ENCODE results near the gene TRMT1L.

Gene TRMT1L

GRCh38 chr1:185137896-185138545 lies 18.7 kb downstream of the TRMT1L start:
- H3K27ac ChIP-seq = no peak overlapping the region
- no peaks in the 10 kb centered on the region for H3K4me1 ChIP-seq
- no peak overlapping the region for H3K4me2 ChIP-seq
- H3K4me3 ChIP-seq = no peak overlapping the region
- peaks cover 0 to 8% (median 3%) of the 10 kb centered on the region in 11 experiments; a peak in 14 of 22 replicates for H3K9me3 ChIP-seq (replicated peaks in 1 of 11)
- no peaks in the 10 kb centered on the region for H4K20me1 ChIP-seq
- no peak overlapping the region for H3K9ac ChIP-seq
- H3K36me3 ChIP-seq = peaks cover 48 to 93% (median 65%) of the 10 kb centered on the region in 11 experiments
- TF ChIP-seq Cebpa-rat (IDR thresholded peaks at IDR 0.05) = no peak
- H3K27me3 ChIP-seq = no peaks in the 10 kb centered on the region; a peak in 1 of 22 replicates

- Histone ChIP-seq H3K4me1 (no peaks in the 10 kb centered on the region), H3K4me3 (no peak overlapping the region), H3K9me3 (replicated peaks in 1 of 11) (peaks cover 3 to 17% (median 12%) of the 10 kb centered on the region in 11 experiments; a peak in 15 of 22 replicates), H3K4me2 (no peak overlapping the region), H3K36me3 (peaks cover 50 to 91% (median 71%) of the 10 kb centered on the region in 11 experiments), H3K27ac (no peak overlapping the region), H4K20me1 (no peaks in the 10 kb centered on the region), H3K27me3 (no peaks in the 10 kb centered on the region), H3K9ac (no peak overlapping the region)
- TF ChIP-seq Cebpa-rat (IDR thresholded peaks at IDR 0.05) = no peak
Observed at GRCh38 chr1:185132534-185132933, 24.2 kb downstream of the TRMT1L start.

- Histone ChIP-seq H3K4me3 (no peak overlapping the region), H3K4me1 (no peaks in the 10 kb centered on the region), H4K20me1 (no peaks in the 10 kb centered on the region), H3K27ac (no peak overlapping the region), H3K9me3 (replicated peaks in 1 of 11) (peaks cover 3 to 17% (median 12%) of the 10 kb centered on the region in 11 experiments; a peak in 15 of 22 replicates), H3K36me3 (peaks cover 59 to 93% (median 76%) of the 10 kb centered on the region in 11 experiments), H3K27me3 (no peaks in the 10 kb centered on the region), H3K9ac (no peak overlapping the region), H3K4me2 (no peak overlapping the region)
- no peak for TF ChIP-seq Cebpa-rat (IDR thresholded peaks at IDR 0.05)
Observed at GRCh38 chr1:185129708-185130107, 27.0 kb downstream of the TRMT1L start.

GRCh38 chr1:185112356-185112755 lies 44.4 kb downstream of the TRMT1L start:
- H3K9me3 ChIP-seq (replicated peaks in 1 of 11) = peaks cover 15 to 24% (median 19%) of the 10 kb centered on the region in 11 experiments
- no peaks in the 10 kb centered on the region for H3K4me1 ChIP-seq
- TF ChIP-seq Cebpa-rat (IDR thresholded peaks at IDR 0.05) = no peak
- no peak overlapping the region for H3K4me2 ChIP-seq
- no peak overlapping the region for H3K27ac ChIP-seq
- H4K20me1 ChIP-seq = no peaks in the 10 kb centered on the region
- H3K4me3 ChIP-seq = no peak overlapping the region
- H3K27me3 ChIP-seq = no peaks in the 10 kb centered on the region
- no peak overlapping the region for H3K9ac ChIP-seq
- peaks cover 0 to 21% (median 9%) of the 10 kb centered on the region in 11 experiments; a peak in 14 of 22 replicates for H3K36me3 ChIP-seq

GRCh38 chr1:185111873-185112272 lies 44.9 kb downstream of the TRMT1L start:
- Histone ChIP-seq H3K9ac (no peak overlapping the region), H3K9me3 (replicated peaks in 1 of 11) (peaks cover 17 to 29% (median 24%) of the 10 kb centered on the region in 11 experiments), H3K27me3 (no peaks in the 10 kb centered on the region), H4K20me1 (no peaks in the 10 kb centered on the region), H3K4me1 (no peaks in the 10 kb centered on the region), H3K27ac (no peak overlapping the region), H3K36me3 (peaks cover 0 to 16% (median 5%) of the 10 kb centered on the region in 11 experiments; a peak in 11 of 22 replicates), H3K4me2 (no peak overlapping the region), H3K4me3 (no peak overlapping the region)
- no peak for TF ChIP-seq Cebpa-rat (IDR thresholded peaks at IDR 0.05)

GRCh38 chr1:185110145-185110544 lies 46.6 kb downstream of the TRMT1L start:
- no peaks in the 10 kb centered on the region for H3K27me3 ChIP-seq
- no peak overlapping the region for H3K4me3 ChIP-seq
- H3K4me2 ChIP-seq = no peak overlapping the region
- no peaks in the 10 kb centered on the region for H4K20me1 ChIP-seq
- no peaks in the 10 kb centered on the region for H3K4me1 ChIP-seq
- H3K9me3 ChIP-seq (replicated peaks in 1 of 11) = peaks cover 17 to 37% (median 29%) of the 10 kb centered on the region in 11 experiments
- TF ChIP-seq Cebpa-rat (IDR thresholded peaks at IDR 0.05) = no peak
- peaks cover 0 to 22% (median 8%) of the 10 kb centered on the region in 11 experiments; a peak in 15 of 22 replicates for H3K36me3 ChIP-seq
- H3K9ac ChIP-seq = no peak overlapping the region
- no peak overlapping the region for H3K27ac ChIP-seq

GRCh38 chr1:185108321-185108720 lies 48.4 kb downstream of the TRMT1L start:
- no peak overlapping the region for H3K9ac ChIP-seq
- no peak for TF ChIP-seq Cebpa-rat (IDR thresholded peaks at IDR 0.05)

GRCh38 chr1:185105121-185105520 lies 51.6 kb downstream of the TRMT1L start:
- Histone ChIP-seq H3K9ac (no peak overlapping the region), H3K4me2 (no peak overlapping the region), H4K20me1 (no peaks in the 10 kb centered on the region), H3K36me3 (peaks cover 44 to 70% (median 53%) of the 10 kb centered on the region in 11 experiments), H3K27ac (no peak overlapping the region), H3K9me3 (replicated peaks in 1 of 11) (peaks cover 22 to 45% (median 29%) of the 10 kb centered on the region in 11 experiments), H3K27me3 (no peaks in the 10 kb centered on the region), H3K4me3 (no peak overlapping the region), H3K4me1 (no peaks in the 10 kb centered on the region)
- TF ChIP-seq Cebpa-rat (IDR thresholded peaks at IDR 0.05) = no peak

More at GRCh38 chr1:185108321-185108720, 48.4 kb downstream of the TRMT1L start:
- no peak overlapping the region for H3K27ac ChIP-seq
- H3K36me3 ChIP-seq = peaks cover 15 to 40% (median 24%) of the 10 kb centered on the region in 11 experiments; a peak in 19 of 22 replicates
- H3K9me3 ChIP-seq (replicated peaks in 1 of 11) = peaks cover 22 to 45% (median 29%) of the 10 kb centered on the region in 11 experiments
- no peaks in the 10 kb centered on the region for H4K20me1 ChIP-seq
- H3K4me1 ChIP-seq = no peaks in the 10 kb centered on the region
- H3K4me2 ChIP-seq = no peak overlapping the region
- H3K4me3 ChIP-seq = no peak overlapping the region
- no peaks in the 10 kb centered on the region for H3K27me3 ChIP-seq

GRCh38 chr1:185104083-185104482 lies 52.7 kb downstream of the TRMT1L start:
- H3K27ac ChIP-seq = no peak overlapping the region
- TF ChIP-seq Cebpa-rat (IDR thresholded peaks at IDR 0.05) = no peak
- H3K4me1 ChIP-seq = no peaks in the 10 kb centered on the region
- H3K36me3 ChIP-seq = peaks cover 54 to 79% (median 63%) of the 10 kb centered on the region in 11 experiments
- no peaks in the 10 kb centered on the region for H4K20me1 ChIP-seq
- no peaks in the 10 kb centered on the region for H3K27me3 ChIP-seq
- H3K4me3 ChIP-seq = no peak overlapping the region
- peaks cover 21 to 38% (median 27%) of the 10 kb centered on the region in 11 experiments for H3K9me3 ChIP-seq (replicated peaks in 1 of 11)
- H3K9ac ChIP-seq = no peak overlapping the region
- no peak overlapping the region for H3K4me2 ChIP-seq

- 0 out of 22 replicates have a peak, but pooled peaks cover 0 to 3% (median 0%) of the 10 kb centered on the region in 11 experiments for H4K20me1 ChIP-seq
- H3K4me3 ChIP-seq = no peak overlapping the region
- TF ChIP-seq Cebpa-rat (IDR thresholded peaks at IDR 0.05) = no peak
- no peak overlapping the region for H3K4me2 ChIP-seq
- H3K27ac ChIP-seq = no peak overlapping the region
- no peaks in the 10 kb centered on the region for H3K9me3 ChIP-seq (replicated peaks in 1 of 11)
- H3K9ac ChIP-seq = no peak overlapping the region
- H3K27me3 ChIP-seq = no peaks in the 10 kb centered on the region
- H3K36me3 ChIP-seq = peaks cover 85 to 100% (median 95%) of the 10 kb centered on the region in 11 experiments
- H3K4me1 ChIP-seq = no peaks in the 10 kb centered on the region
Observed at GRCh38 chr1:185096531-185096930, 60.2 kb downstream of the TRMT1L start.
